Stimulated activated CD4-positive, alpha-beta T cell treated with anti-CD3 and anti-CD28 coated beads, Interleukin-2, amount 100 ng/mL, for 4 hours (primary cell): Measurements from ENCODE around the gene HMGCR.

Experiments
- DNase-seq: peaks from one replicate; pipeline ENCODE4 v3.0.0-alpha.2; 2020; ENCODE audit warnings: low read depth

Gene HMGCR

DNA sequence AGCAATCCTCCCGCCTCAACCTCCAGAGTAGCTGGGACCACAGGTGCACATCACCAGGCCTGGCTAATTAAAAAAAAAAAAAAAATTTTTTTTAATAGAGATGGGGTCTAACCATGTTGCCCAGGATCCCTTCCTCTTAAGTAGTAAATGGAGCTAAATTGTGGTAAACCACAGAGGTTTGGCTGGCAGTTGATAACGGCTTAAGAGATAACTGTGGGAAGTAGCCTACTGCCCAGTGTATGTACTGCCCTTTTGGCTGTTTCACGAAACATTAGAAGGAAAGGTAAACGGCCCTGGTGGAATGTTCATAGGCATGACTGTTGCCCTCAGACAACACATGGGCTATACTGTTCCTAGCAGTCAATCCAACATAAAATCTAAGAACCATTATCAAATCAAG lies 44.4 kb downstream of the HMGCR start:
- DNase-seq = no peak

DNA sequence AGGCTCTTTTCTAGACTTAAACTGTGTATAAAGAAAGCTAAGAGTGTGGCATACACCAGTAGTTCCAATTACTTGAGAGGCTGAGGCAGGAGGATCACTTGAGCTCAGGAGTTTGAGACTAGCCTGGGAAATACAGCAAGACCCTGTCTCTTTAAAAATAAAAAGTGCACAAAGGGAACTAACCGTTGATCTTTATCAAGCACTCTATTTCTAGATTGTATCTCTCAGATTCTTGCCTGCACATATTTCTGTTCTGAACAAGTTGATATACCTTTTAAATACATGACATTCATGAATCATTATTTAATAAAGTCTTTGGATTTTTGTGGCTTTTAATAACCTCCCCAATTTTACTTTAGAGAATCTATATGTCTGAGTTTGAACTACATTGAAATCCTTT lies 47.2 kb downstream of the HMGCR start:
- no peak for DNase-seq

DNA sequence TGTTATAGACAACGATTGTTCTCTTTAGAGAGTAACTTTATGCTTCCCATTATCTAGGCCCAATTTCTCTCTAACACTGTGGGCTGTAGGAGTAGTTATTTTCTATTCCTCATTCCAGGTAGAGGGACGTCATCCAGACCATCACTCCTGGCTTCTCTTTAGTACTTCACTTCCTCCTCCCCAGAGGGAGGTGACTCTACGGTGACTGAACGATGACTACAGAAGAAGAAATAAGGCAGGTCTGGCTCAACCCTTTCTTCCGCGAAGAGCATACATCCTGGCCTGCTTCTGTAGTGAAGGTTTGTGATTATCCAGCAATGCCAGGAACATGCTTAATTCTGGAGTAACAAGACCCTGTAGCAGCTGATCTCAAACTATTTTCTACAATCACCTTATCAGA lies 50.8 kb downstream of the HMGCR start:
- DNase-seq = no peak

DNA sequence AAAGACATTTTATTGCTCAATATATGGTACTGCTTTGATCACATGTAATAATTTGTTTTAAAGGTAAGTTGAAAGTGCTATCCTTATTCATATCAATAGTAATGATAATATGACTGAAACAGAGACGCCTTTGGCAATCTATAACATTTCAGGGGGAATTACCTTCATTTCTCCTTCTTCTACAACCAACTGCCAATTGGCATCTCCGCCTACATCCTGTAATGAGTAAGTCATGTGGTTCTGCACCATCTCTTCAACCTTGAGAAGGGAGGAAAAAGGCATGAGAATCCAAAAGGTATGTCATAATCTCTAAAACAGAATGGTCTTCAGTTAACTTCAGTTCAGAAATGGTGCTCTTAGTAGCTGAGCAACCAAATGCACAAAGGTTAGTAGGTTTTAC lies 52.4 kb downstream of the HMGCR start:
- DNase-seq = no peak

DNA sequence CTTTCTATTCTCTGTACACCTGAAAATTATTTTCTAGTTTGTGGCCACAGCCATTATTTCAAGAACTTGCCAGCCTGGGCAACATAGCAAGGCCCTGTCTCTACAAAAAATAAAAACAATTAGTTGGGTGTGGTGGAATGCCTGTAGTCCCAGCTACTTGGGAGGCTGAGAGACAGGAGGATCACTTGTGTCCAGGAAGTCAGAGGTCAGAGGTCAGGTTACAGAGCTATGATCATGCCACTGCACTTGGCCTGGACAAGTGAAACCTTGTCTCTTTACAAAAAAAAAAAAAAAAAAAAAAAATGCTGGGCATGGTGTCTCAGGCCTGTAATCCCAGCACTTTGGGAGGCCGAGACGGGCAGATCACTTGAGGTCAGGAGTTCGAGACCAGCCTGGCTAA lies 58.3 kb downstream of the HMGCR start:
- DNase-seq = no peak

DNA sequence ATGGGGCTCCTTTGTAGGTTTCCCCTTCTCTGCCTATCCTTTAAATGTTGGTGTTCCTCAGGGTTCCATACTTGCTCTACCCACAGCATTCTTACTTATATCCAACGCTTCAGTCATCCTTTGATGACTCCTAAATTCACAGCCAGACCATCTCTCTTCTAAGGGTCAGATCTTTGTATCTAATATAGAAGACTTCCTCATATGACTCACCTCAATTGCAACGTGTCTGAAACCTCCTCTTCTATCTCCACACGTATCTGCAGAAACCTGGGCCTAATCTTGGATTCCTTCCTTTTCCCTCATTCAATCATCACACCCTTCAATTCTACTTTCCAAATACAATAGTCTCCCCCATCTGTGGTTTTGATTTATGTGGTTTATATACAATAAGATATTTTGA lies 68.3 kb downstream of the HMGCR start:
- no peak for DNase-seq
